ENCODE results near the gene ALPI.
"Not testable (repeated sequence)": the region's sequence is repeated elsewhere in the genome, so short reads cannot be mapped to it uniquely, and the experiment has no call there.

DNA sequence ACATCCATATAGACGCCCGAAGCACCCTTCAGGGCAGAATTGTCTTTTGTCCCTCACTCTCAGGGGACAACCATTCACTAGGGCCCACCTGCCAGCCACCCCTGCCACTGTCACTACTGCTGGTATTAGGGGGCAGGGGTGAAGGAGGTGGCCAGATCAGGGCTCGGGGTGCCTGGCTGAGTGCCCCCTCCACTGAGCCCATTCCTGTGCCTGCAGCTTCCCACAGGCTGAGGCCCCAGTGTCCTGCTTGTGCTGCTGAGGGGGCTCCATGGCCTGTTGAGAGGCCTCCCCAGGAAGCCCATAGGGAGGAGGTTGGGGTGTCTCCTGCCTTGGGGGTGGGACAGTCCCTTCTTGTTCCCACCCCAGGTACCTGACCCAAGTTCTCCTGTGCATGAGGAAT is 4.3 kb upstream of the ALPI start:
- not testable (repeated sequence) for TF ChIP-seq CTCF (conservative IDR thresholded peaks at IDR 0.05 in 1 of 2, IDR thresholded peaks at IDR 0.05 in 1 of 2; ENCODE audit: low read depth in 1 of 2, low read length in 2 of 2); EZH2 (IDR thresholded peaks at IDR 0.05; ENCODE audit: low read length, missing control alignments)

Data from fibroblast of lung (primary cell).